Measurements from ENCODE around the gene TTBK2. TPM values are rescaled to one million over a fixed set of nuclear protein-coding genes. Genes with fewer than 3 reads are reported as not detected.

TTBK2 gene
- total and polyA plus RNA-seq, 2 donors (not counting 3 experiments of a cell fraction or from before 2014, with no cell fraction given) = 4.4 to 17.1 TPM

- Histone ChIP-seq H3K9me1 (replicated peaks; ENCODE audit: control insufficient read depth, extremely low read depth, insufficient read depth, low read length) (no peaks in the 10 kb centered on the region), H3K27me3 (ENCODE audit: control insufficient read depth in 2 of 2, insufficient read depth in 2 of 2, low read length in 2 of 2) (no peaks in the 10 kb centered on the region), H3K9ac (replicated peaks; ENCODE audit: extremely low read depth, insufficient read depth, low read length) (no peak overlapping the region), H4K20me1 (replicated peaks; ENCODE audit: control insufficient read depth, extremely low read depth, insufficient read depth, low read length) (no peaks in the 10 kb centered on the region), H3K79me2 (ENCODE audit: control insufficient read depth, insufficient read depth, low read length) (no peaks in the 10 kb centered on the region), H3K4me2 (ENCODE audit: insufficient read depth, low read length) (no peak overlapping the region), H3K4me1 (ENCODE audit: control insufficient read depth, extremely low read depth, insufficient read depth, low read length) (no peaks in the 10 kb centered on the region), H3K9me3 (replicated peaks; ENCODE audit: control insufficient read depth, insufficient read depth, low read length) (no peaks in the 10 kb centered on the region), H3K4me3 (replicated peaks in 1 of 3; ENCODE audit: insufficient read depth in 1 of 3, low read depth in 1 of 3, low read length in 3 of 3) (no peak overlapping the region), H2AFZ (ENCODE audit: low read depth, low read length) (no peak overlapping the region), H3K27ac (ENCODE audit: insufficient read depth, low read depth, low read length) (no peak overlapping the region), H3K36me3 (ENCODE audit: control insufficient read depth in 2 of 2, extremely low read depth in 1 of 2, insufficient read depth in 2 of 2, low read length in 2 of 2) (peaks cover 3 to 6% of the 10 kb centered on the region in 2 experiments)
- intact Hi-C loops (cut with micrococcal nuclease) (no loop called here), dilution Hi-C loops (cut with MboI; ENCODE audit: extremely low pct_ligation_motif_present, low sequenced_read_pairs) (no loop called here)
- TF ChIP-seq CTCF (IDR thresholded peaks at IDR 0.05; ENCODE audit: extremely low read depth in 1 of 2, insufficient read depth in 1 of 2, low read depth in 1 of 2, low read length in 2 of 2) (no peak), MAX (IDR thresholded peaks at IDR 0.05; ENCODE audit: insufficient read depth, insufficient read length) (no peak), JUN (IDR thresholded peaks at IDR 0.05; ENCODE audit: borderline replicate concordance, insufficient read depth, insufficient read length, low read depth) (no peak), POLR2AphosphoS5 (IDR thresholded peaks at IDR 0.05; ENCODE audit: insufficient read depth, low read depth, low read length) (no peak), POLR2A (IDR thresholded peaks at IDR 0.05; ENCODE audit: low read depth, low read length) (no peak), MYC (IDR thresholded peaks at IDR 0.05; ENCODE audit: low read depth, low read length) (no peak), FOS (IDR thresholded peaks at IDR 0.05; ENCODE audit: borderline replicate concordance, insufficient read depth, low read length) (no peak), GATA2 (IDR thresholded peaks at IDR 0.05; ENCODE audit: insufficient read depth, insufficient read length, low read depth, low read length) (no peak), EZH2 (IDR thresholded peaks at IDR 0.05; ENCODE audit: borderline replicate concordance, low read depth, low read length, severe bottlenecking) (no peak)
- FAIRE-seq (no peak), DNase-seq (ENCODE audit: low read depth, low spot score) (no peak)
- BruUV-seq (replicated peaks) = no TSS peak
- ChIA-PET POLR2A (no interaction called here), CTCF (no interaction called here)
These were observed 135.0 kb downstream of the TTBK2 start for GRCh38 chr15:42785569-42785968.
